HK-2 (cell line): ENCODE results near the gene TUT7.

ENCODE experiments used
- DNase-seq: peaks from one replicate; pipeline ENCODE4 v3.0.0-alpha.2; 2018; ENCODE audit not compliant: unreplicated experiment

Gene TUT7

DNA sequence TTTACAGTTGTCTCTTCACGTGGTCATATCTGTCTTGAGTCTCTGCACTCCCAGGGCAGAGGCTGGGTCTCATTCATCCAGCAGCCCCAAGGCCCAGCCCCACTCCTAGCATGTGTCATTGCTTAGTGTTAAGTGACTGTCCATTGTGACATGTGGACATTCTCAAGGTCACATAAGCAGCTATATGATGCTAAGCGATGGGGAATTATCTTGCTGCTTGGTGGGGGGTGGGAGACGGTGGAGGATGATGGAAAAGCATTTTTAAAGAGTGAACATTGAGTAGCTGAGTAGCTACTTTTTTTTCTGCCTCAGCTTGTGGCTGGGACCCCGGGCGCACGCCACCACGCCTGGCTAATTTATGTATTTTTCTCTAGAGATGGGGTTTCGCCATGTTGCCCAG, 94.7 kb downstream of the TUT7 start, which contains the start of gene C9orf153:
C9orf153 (minus strand) TSS at position 101 of the 400 bp plus-strand sequence. CDS start 30,054 bp downstream, outside the sequence.
- DNase-seq: no peak

DNA sequence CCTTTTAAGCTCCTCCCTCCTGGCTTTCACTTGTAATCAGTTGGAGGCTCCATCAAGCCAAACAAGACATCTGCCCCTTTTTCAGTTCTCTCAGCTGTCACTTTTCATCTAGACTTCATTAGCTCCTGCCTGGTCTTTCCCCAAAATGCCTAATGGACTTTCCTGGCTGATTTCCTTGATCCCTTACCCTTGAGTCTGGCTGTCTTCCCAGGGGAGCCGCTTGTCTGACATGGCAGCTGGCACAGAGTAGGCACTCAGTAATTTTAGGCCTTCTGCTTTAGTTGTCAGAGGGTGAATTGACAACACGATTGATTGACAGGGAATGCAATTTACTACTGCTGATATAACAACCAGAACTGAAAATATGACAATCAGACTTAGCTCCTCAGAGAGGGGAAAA, 96.8 kb downstream of the TUT7 start:
- no peak for DNase-seq

DNA sequence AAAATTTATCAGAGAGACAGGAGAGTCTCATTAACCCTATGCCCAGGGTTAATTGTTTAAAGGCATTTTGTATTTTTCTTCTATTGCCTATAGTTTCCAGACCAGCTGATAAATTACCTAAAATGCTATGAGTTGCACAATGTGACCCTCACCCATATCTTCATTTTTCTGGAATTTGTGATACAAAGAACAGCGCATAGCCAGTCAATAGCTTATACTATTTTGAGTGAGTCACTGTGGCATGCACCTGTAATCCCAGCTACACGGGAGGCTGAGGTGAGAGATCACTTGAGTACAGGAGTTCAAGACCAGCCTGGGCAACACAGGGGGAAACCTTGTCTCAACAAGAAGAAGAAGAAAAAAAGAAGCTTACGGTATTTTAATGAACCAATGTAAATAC, 97.6 kb downstream of the TUT7 start:
- no peak for DNase-seq

DNA sequence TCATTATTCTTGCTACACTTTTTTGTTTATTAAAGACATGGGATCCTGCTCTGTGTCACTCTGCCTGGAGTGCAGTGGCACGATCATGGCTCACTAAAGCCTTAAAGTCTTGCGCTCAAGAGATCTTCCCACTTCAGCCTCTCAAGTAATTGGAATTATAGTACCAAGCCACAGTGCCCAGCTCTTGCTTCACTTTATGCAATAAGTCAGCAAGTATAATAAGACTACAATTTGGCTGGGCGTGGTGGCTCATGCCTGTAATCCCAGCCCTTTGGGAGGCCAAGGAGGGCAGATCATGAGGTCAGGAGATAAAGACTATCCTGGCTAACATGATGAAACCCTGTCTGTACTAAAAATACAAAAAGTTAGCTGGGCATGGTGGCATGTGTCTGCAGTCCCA, 100.6 kb downstream of the TUT7 start:
- no peak for DNase-seq

DNA sequence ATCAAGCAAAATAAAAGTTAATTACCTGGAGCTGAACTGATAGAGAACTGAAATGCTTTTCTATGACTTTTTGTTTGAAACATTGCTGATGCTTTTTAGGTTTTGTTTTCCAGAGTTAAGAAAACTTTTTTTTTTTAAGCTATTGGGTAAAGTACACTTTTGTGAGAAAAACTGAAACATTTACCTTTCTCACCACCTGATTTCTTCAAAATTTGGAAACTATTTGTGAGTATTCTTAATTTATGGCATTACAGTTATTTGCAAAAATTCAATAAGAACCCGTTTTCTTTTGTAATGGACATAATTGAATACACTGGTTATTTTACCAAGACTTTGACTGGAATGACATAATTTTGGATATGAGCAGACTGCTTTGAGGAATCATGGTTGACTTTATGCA, 101.3 kb downstream of the TUT7 start:
- no peak for DNase-seq

DNA sequence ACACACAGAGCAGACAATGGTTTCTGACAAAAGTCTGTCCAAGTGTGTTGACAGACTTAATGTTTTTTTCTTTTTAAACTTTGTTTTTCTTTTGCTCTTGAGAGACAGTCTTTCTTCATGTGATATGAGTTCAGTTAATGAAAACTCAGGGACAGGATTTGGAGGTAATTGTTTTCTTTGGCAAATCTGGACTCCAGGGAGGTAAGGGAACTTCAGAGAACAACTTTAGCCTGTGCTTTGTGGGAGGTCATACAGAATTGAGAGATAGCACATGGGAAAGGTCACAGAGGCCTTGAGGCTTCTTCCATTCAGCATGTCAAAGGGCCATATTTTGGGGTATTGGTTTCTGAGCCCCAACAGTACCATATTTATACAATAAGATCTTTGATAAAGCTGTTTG, 104.1 kb downstream of the TUT7 start:
- DNase-seq: no peak

DNA sequence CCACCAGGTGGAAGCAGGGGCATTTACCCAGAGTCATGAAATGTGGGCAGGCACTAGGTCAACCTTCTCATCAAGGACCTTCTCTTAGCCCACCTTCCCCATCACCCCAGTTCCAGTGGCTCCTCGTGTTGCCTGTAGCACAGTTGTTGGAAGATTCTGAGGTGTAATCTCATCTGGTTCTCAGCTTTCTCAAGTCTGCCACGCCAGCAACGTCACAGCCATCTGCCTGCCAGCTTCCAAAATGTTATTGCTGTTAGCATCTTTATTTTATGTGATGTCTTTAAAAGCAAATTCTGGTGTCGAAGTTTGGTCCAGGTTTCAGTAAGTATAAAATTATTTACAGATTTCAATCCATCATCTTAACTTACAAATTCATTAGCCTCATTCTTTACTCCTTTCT, 105.5 kb downstream of the TUT7 start:
- DNase-seq: no peak

DNA sequence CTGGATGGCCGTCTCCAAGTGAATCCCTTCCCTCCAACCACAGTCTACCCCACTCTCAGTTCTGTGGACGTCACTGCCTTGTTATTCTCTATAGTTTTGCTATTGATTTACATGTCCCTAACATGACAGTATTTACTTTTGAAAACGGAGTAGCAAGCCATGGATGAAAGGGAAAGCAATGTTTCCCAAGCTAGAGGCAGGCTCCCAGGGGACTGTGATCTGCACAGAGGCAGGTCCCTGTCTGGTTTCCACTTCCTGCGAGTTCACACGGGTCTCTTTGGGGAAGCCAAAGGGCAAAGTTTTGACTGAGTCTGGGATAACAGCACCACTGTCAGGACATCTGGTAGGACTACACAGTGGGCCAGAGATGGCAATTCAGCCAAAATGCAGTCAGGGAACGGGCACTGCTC, 107.5 kb downstream of the TUT7 start:
- no peak for DNase-seq

DNA sequence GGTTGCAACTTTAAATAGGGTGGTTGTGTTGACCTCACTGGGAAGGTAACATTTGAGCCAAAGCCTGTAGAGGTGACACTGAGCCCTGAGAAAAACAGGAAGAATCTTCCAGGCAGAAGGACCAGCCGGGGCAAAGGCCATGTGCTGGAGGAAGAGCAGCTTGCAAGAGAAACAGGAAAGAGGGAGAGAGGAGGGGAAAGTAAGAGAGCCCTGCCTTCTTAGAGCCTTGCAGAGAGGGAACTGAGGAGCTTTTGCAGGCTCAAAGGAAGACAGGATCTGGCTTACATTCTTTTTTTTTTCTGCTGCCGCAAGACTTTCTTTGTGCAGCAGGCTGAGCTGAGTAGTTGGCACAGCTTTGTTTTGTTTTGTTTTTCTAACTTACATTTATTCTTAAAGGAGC, 112.1 kb downstream of the TUT7 start:
- DNase-seq: no peak

DNA sequence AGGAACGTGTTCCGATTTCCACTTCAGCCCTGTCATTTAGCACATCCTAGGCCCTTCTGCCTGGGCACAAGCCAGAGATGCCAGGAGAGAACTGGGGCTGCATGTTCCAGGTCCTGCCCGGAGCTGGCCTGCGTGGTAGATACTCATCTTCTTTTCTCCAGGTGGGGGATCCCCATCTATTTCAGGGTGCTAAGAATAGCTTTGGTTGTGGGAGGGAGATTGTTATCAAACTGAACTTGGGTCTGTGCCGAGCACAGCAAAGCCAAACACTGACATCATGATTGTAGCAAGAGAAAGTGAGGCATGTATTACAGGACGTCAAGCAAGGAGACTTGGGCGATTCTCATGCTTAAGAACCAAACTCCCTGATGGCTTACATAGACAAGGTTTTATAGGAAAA, 113.0 kb downstream of the TUT7 start:
- DNase-seq: no peak

DNA sequence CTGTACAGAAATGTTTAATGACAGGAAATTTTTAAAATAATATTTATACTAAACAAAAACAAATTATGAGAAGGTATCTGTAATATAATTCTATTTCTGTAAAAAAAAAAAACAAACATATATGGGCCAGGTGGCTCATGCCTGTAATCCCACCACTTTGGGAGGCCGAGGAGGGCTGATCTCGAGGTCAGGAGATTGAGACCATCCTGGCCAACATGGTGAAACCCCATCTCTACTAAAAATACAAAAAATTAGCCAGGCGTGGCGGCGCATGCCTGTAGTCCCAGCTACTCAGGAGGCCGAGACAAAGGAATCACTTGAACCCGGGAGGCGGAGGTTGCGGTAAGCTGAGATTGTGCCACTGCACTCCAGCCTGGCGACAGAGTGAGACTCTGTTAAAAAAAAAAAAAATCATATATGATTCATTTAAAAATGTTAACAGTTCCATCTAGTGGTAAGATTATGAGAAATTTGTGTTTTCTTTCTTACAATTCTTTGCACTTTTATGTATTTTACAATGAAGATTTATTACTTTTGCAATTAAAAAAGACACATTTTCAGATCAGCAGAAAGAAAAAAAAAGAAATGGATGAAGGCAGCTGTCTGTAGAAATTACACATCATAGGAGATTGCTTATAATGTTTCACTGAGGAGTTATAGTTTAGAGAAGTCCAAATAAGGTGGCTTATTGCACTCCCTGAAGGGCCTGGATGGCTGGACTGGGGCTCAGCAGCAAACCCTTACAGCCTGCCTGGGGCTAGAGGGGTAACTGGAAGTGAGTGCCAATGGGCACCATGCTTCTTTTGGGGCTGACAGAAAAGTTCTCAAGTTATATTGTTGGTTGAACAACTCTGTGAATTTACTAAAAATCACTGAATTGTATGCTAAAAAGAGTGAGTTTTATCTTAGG, 115.1 kb downstream of the TUT7 start:
- no peak for DNase-seq
